Activated naive CD8-positive, alpha-beta T cell treated with anti-CD3 and anti-CD28 coated beads, Interleukin-2, amount 10 ng/mL, durations not matched to agents 7 days and 5 days (primary cell): ENCODE measurements around the gene MT1X. TPM values are rescaled to one million over a fixed set of nuclear protein-coding genes. Genes with fewer than 3 reads are reported as not detected.
"Not testable (repeated sequence)": the region's sequence is repeated elsewhere in the genome, so short reads cannot be mapped to it uniquely, and the experiment has no call there.

ENCODE experiments used
- ATAC-seq: fragments of 150-1000 bp; cut with Tn5 transposase; one replicate; pipeline ENCODE4 v1.10.0; 2021; ENCODE audit warnings: low read depth, moderate library complexity
- POLR2A ChIA-PET: fragments of 350-600 bp; sonication (Branson Sonifier 250); formaldehyde crosslinking; loops from one replicate; lab custom pipeline; 2021; ENCODE audit warnings: antibody characterized with exemption; lab: Charles Lee
- DNase-seq: peaks from one replicate; pipeline ENCODE4 v3.0.0; 2021
- H3K27ac Mint-ChIP-seq: one replicate; pipeline ENCODE4 v1.8.0; 2022; ENCODE audit warnings: mild to moderate bottlenecking, mixed read lengths
- H3K27me3 Mint-ChIP-seq: one replicate; pipeline ENCODE4 v1.8.0; 2022; ENCODE audit warnings: mild to moderate bottlenecking, moderate library complexity, mixed read lengths
- H3K36me3 Mint-ChIP-seq: one replicate; pipeline ENCODE4 v1.8.0; 2021; ENCODE audit warnings: mild to moderate bottlenecking, mixed read lengths
- H3K4me1 Mint-ChIP-seq: one replicate; pipeline ENCODE4 v1.8.0; 2021; ENCODE audit warnings: mixed read lengths
- H3K4me3 Mint-ChIP-seq: one replicate; pipeline ENCODE4 v1.8.0; 2022; ENCODE audit warnings: mild to moderate bottlenecking, moderate library complexity, mixed read lengths
- H3K9me3 Mint-ChIP-seq: one replicate; pipeline ENCODE4 v1.8.0; 2021; ENCODE audit warnings: mixed read lengths
- total RNA-seq, 2 experiments: library from RNA; stranded (reverse); gene quantifications; one replicate each; pipeline ENCODE4 v1.2.3, GENCODE V29; 2021

MT1X gene
- total RNA-seq, 2 experiments from 2014 or later: 35.0 to 35.4 TPM

DNA sequence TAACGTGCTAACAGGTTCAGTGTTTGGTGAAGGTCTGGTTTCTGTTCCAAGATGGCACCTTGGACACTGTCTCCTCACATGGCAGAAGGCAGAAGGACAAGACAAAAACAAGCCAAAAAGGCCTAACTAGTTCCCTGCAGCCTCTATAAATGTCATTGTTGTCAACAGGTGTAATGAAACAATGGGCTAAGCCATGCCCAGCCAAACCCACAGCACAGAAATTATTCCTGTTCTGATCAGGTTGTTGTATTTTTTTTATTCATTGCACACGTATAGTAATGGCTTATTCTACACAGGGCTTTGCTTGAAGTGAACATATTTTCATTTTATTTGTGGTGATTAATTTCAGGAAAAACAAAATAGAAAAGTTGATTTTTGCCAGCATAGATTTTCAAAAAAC lies 31.5 kb downstream of the MT1X start:
- DNase-seq (no peak), ATAC-seq (no peak)
- H3K27me3 Mint-ChIP-seq: no peaks in the 10 kb centered on the region
- no peak overlapping the region for H3K27ac Mint-ChIP-seq
- peaks cover 4% of the 10 kb centered on the region for H3K36me3 Mint-ChIP-seq
- no peak overlapping the region for H3K4me3 Mint-ChIP-seq
- H3K4me1 Mint-ChIP-seq: peaks cover 26% of the 10 kb centered on the region
- POLR2A ChIA-PET: no interaction called here
- H3K9me3 Mint-ChIP-seq: peaks cover 4% of the 10 kb centered on the region

DNA sequence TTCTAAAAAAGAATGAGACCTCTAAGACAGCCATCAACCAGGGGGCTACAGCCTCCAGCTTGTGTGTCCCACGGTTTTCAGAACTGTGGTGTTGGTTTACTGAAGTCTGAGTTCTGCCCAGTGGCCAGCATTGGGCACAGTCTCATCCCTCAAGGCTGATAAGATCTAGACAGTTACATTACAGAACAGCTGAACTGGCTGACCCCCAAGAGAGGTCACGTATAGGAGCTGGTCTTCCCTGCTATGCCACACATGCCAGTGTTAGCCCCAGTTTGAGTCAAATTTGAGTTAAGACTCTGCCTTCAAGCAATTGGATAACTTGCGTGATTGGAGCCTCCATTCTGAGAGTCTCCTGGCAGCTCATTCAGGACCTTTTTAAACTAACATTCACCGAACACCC lies 32.9 kb downstream of the MT1X start:
- H3K27ac Mint-ChIP-seq: no peak overlapping the region
- POLR2A ChIA-PET: interaction anchor here (0.8 kb wide), 1 partner anchor 129 kb away, joined by 7 read pairs; no protein-coding TSS in a partner anchor
- ATAC-seq (no peak), DNase-seq (no peak)
- H3K4me3 Mint-ChIP-seq: no peak overlapping the region
- H3K27me3 Mint-ChIP-seq: no peaks in the 10 kb centered on the region
- peaks cover 4% of the 10 kb centered on the region for H3K36me3 Mint-ChIP-seq
- peaks cover 4% of the 10 kb centered on the region for H3K9me3 Mint-ChIP-seq
- peaks cover 14% of the 10 kb centered on the region for H3K4me1 Mint-ChIP-seq

DNA sequence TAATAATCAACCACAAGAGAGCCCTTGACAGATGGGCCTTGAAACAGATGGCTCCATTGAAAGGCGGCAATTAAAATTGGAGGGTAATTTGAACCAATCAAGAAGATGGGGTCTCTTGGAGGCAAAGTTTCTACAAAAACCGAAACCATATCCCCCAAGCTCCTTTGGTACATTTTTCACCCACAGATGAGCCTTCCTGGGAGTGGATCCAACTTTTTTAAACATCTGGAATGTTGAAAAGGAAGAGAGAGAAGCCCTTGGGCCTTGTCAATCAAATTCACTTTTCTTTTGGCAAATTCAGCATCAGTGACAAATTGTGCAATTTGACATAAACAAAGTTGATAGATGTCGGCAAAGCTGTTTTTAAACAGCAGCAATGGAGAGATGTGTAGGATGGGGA lies 34.5 kb downstream of the MT1X start:
- no peak for DNase-seq
- Mint-ChIP-seq H3K4me3 (no peak overlapping the region), H3K27ac (no peak overlapping the region), H3K9me3 (no peaks in the 10 kb centered on the region), H3K27me3 (no peaks in the 10 kb centered on the region), H3K4me1 (peaks cover 2% of the 10 kb centered on the region), H3K36me3 (no peaks in the 10 kb centered on the region)
- POLR2A ChIA-PET: no interaction called here
- no peak for ATAC-seq

DNA sequence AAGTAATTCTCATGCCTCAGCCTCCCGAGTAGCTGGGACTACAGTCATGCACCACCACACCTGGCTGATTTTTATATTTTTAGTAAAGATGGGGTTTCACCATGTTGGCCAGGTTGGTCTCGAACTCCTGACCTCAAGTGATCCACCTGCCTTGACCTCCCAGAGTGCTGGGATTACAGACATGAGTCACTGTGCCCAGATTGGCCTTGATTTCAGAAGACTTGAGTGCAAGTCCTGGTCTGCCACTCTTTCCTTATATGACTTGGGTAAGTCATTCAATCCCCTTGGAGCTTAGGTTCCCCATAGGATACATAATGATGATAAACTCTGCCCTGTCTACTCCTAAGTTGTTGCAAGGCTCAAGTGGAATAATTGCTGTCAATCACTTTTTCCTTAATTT lies 35.3 kb downstream of the MT1X start:
- H3K27me3 Mint-ChIP-seq, POLR2A ChIA-PET, H3K4me3 Mint-ChIP-seq, ATAC-seq, H3K4me1 Mint-ChIP-seq, H3K36me3 Mint-ChIP-seq, H3K9me3 Mint-ChIP-seq, H3K27ac Mint-ChIP-seq, DNase-seq: not testable (repeated sequence)

DNA sequence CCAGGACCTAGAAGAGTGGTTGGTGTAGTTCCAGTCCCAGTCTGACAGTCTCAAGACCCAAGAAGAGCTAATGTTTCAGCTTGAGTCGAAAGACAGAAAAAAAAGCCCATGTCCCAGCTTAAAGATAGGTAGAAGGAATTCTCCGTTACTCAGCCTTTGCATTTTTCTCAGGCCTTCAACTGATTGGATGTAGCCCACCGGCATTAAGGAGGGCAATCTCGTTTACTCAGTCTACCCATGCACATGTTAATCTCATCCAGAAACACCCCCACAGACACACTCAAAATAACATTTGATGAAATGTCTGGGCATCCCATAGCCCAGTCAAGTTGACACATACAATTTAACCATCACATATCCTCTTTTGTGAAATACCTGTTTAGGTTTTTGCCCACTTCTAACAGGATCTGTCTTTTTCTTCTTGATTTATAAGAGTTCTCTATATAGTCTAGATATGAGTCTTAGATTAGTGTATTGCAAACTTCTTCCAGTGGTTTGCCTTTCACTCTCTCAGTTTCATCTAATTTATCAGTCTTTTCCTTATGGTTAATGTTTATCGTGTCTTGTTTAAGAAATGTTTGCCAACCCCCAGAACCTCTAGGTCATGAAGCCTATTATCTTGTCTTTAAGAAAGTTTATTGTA lies 40.1 kb downstream of the MT1X start:
- Mint-ChIP-seq H3K27me3 (no peaks in the 10 kb centered on the region), H3K9me3 (no peaks in the 10 kb centered on the region), H3K4me3 (no peak overlapping the region), H3K27ac (no peak overlapping the region), H3K36me3 (no peaks in the 10 kb centered on the region), H3K4me1 (no peaks in the 10 kb centered on the region)
- POLR2A ChIA-PET: no interaction called here
- DNase-seq (no peak), ATAC-seq (no peak)

DNA sequence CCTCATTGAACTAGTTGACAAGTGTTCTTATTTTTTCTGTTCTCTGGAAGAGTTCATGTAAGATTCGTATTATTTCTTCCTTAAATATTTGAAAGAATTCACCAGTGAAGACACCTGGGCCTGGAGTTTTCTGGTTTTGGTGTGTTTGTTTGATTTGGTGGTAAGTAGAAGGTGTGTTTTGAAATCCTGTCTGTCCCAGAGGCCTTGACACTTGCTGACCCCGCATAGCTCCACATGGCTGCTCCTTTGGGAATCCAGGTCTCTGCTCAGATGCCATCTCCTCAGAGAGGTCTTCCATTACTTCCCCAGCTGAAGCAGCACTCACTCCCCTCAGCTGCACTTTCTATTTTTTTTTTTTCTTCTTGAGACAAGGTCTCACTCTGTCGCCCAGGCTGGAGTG lies 41.9 kb downstream of the MT1X start:
- peaks cover 5% of the 10 kb centered on the region for H3K4me1 Mint-ChIP-seq

DNA sequence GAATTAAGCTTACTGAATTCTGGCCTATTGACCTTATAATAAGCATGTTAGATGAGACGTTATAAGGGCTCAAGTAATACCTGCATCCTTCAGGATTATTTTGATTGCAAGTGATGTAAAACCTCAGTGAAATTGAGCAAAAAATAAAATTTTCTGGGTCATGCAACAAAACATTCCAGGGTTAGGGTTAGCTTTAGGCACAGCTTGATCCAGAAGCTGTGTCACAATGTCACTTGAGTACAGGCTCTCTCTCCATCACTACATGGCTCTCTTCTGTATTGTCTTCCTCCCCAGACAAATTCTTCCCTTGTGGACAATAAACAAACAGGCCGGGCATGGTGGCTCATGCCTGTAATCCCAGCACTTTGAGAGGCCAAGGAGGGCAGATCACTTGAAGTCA lies 44.0 kb downstream of the MT1X start:
- H3K9me3 Mint-ChIP-seq: no peaks in the 10 kb centered on the region
- no peaks in the 10 kb centered on the region for H3K27me3 Mint-ChIP-seq
- DNase-seq: no peak
- H3K4me1 Mint-ChIP-seq: peaks cover 14% of the 10 kb centered on the region
- ATAC-seq: no peak
- no peak overlapping the region for H3K4me3 Mint-ChIP-seq
- H3K27ac Mint-ChIP-seq: no peak overlapping the region
- POLR2A ChIA-PET: interaction anchor here (0.9 to 1.3 kb wide), 2 partner anchors 8 to 17 kb away, joined by 3 to 5 read pairs; no protein-coding TSS in a partner anchor
- H3K36me3 Mint-ChIP-seq: no peaks in the 10 kb centered on the region

More for the DNA sequence above, 41.9 kb downstream of the MT1X start:
- H3K27me3 Mint-ChIP-seq: no peaks in the 10 kb centered on the region
- no peak for DNase-seq
- H3K36me3 Mint-ChIP-seq: no peaks in the 10 kb centered on the region
- no peak overlapping the region for H3K27ac Mint-ChIP-seq
- no peak overlapping the region for H3K4me3 Mint-ChIP-seq
- no peaks in the 10 kb centered on the region for H3K9me3 Mint-ChIP-seq
- ATAC-seq: no peak
- POLR2A ChIA-PET: no interaction called here

DNA sequence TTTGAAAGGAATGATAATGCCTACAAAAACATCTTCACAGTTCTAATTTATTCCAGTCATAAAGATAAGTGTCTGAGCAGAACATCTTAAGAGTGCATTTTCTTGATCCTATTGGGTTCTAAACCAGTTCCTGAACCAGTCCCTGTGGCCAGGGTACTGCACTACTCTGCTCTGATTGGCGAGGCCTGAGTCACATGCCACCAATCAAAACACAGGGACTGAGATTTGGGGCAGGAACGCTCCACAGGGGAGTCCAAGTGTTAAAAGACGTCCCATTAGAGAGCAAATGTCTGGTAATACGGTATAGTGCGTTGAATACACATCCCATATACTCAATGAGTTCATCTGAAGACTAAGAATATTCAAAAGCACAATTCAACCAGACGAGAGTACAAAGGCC lies 44.7 kb downstream of the MT1X start:
- DNase-seq: no peak
- POLR2A ChIA-PET: interaction anchor here (0.9 to 1.0 kb wide), 2 partner anchors 18 kb away, joined by 3 read pairs; no protein-coding TSS in a partner anchor
- Mint-ChIP-seq H3K27ac (no peak overlapping the region), H3K36me3 (no peaks in the 10 kb centered on the region), H3K4me1 (peaks cover 14% of the 10 kb centered on the region), H3K4me3 (no peak overlapping the region), H3K9me3 (no peaks in the 10 kb centered on the region), H3K27me3 (no peaks in the 10 kb centered on the region)
- no peak for ATAC-seq

DNA sequence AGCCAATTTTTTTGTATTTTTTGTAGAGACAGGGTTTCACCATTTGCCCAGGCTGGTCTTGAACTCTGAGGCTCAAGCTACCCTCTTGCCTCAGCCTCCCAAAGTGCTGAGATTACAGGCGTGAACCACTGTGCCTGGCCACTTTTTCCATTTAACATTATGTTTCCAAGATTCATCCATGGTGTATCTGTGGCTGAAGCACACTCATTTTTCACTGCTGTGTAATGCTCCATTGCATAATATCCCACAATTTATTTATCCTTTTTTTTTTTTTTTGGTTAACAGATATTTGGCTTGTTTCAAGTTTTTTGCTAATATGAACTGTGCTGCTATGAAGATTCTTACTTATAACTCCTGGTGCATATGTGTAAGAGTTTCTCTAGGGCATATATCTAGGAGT lies 45.8 kb downstream of the MT1X start:
- Mint-ChIP-seq H3K9me3 (no peaks in the 10 kb centered on the region), H3K27ac (no peak overlapping the region), H3K4me3 (no peak overlapping the region), H3K4me1 (peaks cover 14% of the 10 kb centered on the region), H3K36me3 (no peaks in the 10 kb centered on the region), H3K27me3 (no peaks in the 10 kb centered on the region)
- ATAC-seq (no peak), DNase-seq (no peak)
- POLR2A ChIA-PET: interaction anchor here (1.0 kb wide), 1 partner anchor 19 kb away, joined by 3 read pairs; no protein-coding TSS in a partner anchor

DNA sequence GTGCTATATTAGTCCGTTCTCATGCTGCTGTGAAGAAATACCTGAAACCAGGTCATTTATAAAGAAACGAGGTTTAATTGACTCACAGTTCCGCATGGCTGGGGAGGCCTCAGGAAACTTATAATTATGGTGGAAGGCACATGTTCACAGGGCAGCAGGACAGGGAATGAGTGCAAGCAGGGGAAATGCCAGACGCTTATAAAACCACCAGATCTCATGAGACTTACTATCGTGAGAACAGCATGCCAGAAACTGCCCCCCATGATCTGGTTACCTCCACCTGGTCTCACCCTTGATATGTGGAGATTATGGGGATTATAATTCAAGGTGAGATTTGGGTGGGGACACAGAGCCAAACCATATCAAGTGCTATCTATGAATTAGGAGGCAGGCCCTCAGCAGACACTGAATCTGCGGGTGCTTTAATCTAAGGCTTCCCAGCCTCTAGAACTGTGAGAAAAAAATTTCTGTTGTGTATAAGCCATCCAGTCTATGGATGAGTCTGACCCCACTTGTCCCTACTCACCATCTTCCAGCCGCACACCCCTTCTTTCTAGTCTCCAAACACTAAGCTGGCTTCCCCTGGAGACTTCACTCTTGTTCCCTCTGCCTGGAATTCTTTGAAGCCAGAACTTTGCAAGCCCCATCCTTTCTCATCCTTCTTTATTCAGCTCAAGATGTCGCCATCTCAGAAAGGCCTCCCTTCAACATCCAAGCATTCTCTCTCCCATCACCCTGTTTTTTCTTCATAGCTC lies 46.9 kb downstream of the MT1X start:
- Mint-ChIP-seq H3K4me3 (no peak overlapping the region), H3K27ac (peak overlapping the region; percentile 80), H3K4me1 (peaks cover 14% of the 10 kb centered on the region), H3K27me3 (no peaks in the 10 kb centered on the region), H3K36me3 (no peaks in the 10 kb centered on the region), H3K9me3 (no peaks in the 10 kb centered on the region)
- ATAC-seq (no peak), DNase-seq (no peak)
- POLR2A ChIA-PET: interaction anchor here (0.9 to 1.5 kb wide), 2 partner anchors 20 to 125 kb away, joined by 3 to 5 read pairs; no protein-coding TSS in a partner anchor

DNA sequence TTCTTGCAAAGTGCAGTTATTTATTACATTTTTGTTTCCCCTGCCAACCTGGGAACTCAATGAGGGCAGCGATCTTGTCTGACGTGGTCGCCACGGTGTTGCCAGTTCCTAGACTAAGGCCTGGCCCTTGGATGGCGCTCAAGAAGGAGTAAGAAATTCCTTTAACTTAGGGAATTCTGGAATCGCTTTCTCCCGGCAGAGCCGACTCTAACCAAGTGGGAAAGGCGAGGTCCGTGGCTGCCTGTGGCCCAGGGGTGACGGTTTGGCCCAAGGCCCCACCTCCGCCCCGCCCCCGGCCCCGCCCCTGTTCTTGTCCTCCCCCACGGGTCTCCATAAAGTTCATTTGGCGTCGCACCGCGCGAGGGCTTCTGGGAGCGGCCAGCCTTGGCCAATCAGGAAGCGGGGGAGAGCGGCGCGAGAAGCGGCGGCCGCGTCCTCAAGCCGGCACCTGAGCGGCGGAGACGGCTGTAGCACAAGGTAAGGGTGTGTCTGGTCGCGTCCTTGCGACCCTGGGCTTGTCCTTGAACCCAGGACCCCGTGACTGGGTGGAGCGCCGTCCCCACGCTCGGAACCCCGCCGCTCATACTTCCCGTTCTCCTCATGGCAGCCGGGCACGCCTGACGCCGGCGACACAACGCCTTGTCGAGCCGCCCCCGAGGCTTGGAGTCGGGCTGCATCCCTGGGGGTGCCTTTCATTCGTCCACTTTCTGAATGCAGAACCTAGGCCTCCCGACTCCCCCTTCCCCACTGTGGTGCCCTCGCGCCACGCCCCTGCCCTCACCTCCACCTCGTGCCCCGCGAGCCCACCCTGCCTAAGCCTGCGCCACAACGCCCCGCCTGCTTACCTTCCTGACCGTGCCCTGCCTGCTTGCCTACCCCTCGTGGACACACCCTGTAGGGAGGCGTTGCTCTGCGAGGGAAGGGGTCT lies 47.7 kb downstream of the MT1X start, which contains the start of gene NUP93:
Gene NUP93, plus strand, starts transcription at position 395 of the 928 bp plus-strand sequence. CDS start 18,119 bp downstream, outside the sequence.
- peaks cover 14% of the 10 kb centered on the region for H3K4me1 Mint-ChIP-seq
- H3K36me3 Mint-ChIP-seq: no peaks in the 10 kb centered on the region
- POLR2A ChIA-PET: interaction anchor here (0.9 to 1.5 kb wide), 2 partner anchors 21 to 126 kb away, joined by 3 to 5 read pairs; no protein-coding TSS in a partner anchor
- ATAC-seq: peak; percentile 94
- peak within 1 kb of the TSS; percentile 80 for H3K27ac Mint-ChIP-seq
- no peak within 1 kb of the TSS for H3K4me3 Mint-ChIP-seq
- no peaks in the 10 kb centered on the region for H3K9me3 Mint-ChIP-seq
- H3K27me3 Mint-ChIP-seq: no peaks in the 10 kb centered on the region
- DNase-seq: peak; percentile 90

DNA sequence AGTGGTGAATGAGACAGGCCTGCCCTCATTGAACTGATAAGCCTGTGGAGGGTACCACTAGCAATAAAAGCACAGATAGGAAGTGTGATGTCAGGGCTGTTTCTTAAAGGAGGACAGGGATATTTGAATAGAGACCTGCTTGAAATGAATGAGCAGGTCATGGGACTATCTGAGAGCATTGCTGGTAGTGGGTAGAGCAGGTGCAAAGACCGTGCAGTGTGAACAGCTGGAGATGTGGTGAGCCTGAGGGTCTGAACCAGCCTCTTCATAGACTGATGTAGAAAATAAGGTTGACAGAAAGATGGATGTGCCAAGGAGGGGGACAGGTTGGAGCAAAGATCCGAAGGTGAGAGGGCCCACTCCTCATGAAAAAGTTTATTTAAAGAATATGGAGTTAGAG lies 50.1 kb downstream of the MT1X start:
- Mint-ChIP-seq H3K4me3 (no peak overlapping the region), H3K27ac (no peak overlapping the region), H3K36me3 (peaks cover 4% of the 10 kb centered on the region), H3K27me3 (no peaks in the 10 kb centered on the region), H3K9me3 (no peaks in the 10 kb centered on the region), H3K4me1 (peaks cover 19% of the 10 kb centered on the region)
- DNase-seq: no peak
- no peak for ATAC-seq
- POLR2A ChIA-PET: no interaction called here

DNA sequence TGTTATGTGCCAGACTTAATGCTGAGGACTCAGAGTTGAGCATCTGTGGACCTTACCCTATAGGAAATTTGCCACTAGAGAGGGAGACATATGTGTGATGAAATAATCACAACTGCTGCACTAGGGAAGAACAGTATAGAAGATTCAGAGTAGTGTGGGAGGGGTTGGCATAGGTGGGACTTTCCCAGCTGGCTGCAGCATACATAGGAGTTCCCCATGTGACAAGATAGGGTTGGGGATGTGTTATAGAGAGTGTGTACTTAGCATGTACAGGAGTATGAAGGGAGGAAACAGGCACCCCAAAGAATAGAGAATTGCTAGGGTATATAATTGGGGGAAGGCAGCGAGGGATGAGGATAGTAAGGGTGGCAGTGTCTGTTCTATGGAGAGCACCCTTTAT lies 50.6 kb downstream of the MT1X start:
- no peak for DNase-seq
- Mint-ChIP-seq H3K27ac (no peak overlapping the region), H3K27me3 (no peaks in the 10 kb centered on the region), H3K36me3 (peaks cover 4% of the 10 kb centered on the region), H3K9me3 (no peaks in the 10 kb centered on the region), H3K4me1 (peaks cover 20% of the 10 kb centered on the region), H3K4me3 (no peak overlapping the region)
- ATAC-seq: no peak
- POLR2A ChIA-PET: no interaction called here
